ENCODE data around the gene LRRC74A.

Gene LRRC74A

DNA sequence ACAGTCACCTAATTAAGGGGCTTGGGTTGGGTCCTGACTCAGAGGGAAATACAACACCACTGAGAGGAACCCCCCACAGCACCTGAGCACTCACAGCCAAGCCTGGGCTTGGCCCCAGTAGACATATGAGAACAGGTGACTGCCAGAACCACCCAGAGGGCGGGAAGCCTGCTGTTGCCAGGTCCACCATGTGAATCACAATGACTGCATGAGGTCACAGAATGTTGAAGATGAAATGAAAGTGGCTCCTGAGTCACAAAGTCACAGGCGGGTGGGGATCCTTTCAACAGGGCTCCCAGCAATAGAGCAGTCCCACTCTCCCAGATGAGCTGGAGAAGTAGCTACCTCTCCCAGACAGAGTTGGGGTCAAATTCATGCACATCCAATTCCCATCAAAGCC lies at the start of gene LRRC74A:
Gene LRRC74A (plus strand): TSS at position 287 of the 400 bp plus-strand sequence. CDS start 290 bp downstream, outside the sequence.
- Histone ChIP-seq H3K27me3 (ENCODE audit: insufficient read depth, poor library complexity, severe bottlenecking) (no peaks in the 10 kb centered on the region), H3K27ac (ENCODE audit: poor library complexity, severe bottlenecking) (no peak within 1 kb of the TSS), H3K36me3 (ENCODE audit: low read depth) (no peaks in the 10 kb centered on the region), H3K9me3 (ENCODE audit: severe bottlenecking) (no peaks in the 10 kb centered on the region), H3K4me1 (ENCODE audit: insufficient read depth, poor library complexity, severe bottlenecking) (no peaks in the 10 kb centered on the region), H3K4me3 (ENCODE audit: severe bottlenecking) (no peak within 1 kb of the TSS)
- ATAC-seq (ENCODE audit: low read depth): no peak
- DNase-seq (ENCODE audit: low spot score): no peak
- TF ChIP-seq, protein P1, sequence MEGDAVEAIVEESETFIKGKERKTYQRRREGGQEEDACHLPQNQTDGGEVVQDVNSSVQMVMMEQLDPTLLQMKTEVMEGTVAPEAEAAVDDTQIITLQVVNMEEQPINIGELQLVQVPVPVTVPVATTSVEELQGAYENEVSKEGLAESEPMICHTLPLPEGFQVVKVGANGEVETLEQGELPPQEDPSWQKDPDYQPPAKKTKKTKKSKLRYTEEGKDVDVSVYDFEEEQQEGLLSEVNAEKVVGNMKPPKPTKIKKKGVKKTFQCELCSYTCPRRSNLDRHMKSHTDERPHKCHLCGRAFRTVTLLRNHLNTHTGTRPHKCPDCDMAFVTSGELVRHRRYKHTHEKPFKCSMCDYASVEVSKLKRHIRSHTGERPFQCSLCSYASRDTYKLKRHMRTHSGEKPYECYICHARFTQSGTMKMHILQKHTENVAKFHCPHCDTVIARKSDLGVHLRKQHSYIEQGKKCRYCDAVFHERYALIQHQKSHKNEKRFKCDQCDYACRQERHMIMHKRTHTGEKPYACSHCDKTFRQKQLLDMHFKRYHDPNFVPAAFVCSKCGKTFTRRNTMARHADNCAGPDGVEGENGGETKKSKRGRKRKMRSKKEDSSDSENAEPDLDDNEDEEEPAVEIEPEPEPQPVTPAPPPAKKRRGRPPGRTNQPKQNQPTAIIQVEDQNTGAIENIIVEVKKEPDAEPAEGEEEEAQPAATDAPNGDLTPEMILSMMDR (IDR thresholded peaks at IDR 0.05; ENCODE audit: poor library complexity, severe bottlenecking): no peak

DNA sequence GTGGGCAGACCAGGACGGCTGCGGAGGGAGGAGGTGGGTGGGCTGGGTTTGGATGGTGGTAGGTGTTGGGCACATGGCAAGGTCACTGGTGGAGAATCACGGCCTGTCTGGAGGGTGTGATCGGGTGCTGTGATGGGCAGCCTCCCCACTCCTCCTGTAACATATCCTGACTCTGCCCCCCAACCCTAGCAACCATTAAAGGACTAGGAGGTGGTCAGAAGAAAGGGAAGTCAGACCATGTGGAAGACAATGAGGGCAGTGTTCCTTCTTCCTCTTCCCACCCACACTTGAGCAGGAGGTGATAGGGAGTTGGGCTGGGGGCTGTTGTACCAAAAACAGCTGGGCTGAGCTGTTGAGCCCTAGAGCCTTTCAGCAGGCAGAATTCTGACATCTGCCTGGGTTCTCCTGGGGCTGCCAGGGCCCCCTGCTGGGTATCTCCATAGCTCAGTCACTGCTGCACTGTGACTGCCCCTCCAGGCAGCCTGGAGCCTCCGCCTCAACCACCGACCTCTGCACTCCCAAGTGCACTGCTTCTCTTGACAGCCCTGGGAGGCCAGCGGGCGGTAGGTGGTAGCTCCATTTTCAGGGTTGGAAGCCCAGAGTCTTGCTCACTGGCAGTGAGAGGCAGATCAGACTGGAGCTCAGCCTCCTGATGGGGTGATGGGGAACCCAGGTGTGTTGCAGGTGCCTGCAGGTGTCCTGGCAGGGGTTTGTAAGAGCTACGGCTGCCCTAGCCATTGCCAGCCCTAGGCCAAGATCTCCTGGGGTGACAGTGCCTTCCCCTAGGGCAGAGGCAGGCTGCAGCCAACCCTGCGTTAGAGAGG lies 49.6 kb upstream of the LRRC74A start:
- Histone ChIP-seq H3K9me3 (ENCODE audit: severe bottlenecking) (no peaks in the 10 kb centered on the region), H3K36me3 (ENCODE audit: low read depth) (no peaks in the 10 kb centered on the region), H3K27me3 (ENCODE audit: insufficient read depth, poor library complexity, severe bottlenecking) (no peaks in the 10 kb centered on the region), H3K27ac (ENCODE audit: poor library complexity, severe bottlenecking) (no peak overlapping the region), H3K4me1 (ENCODE audit: insufficient read depth, poor library complexity, severe bottlenecking) (peaks cover 12% of the 10 kb centered on the region), H3K4me3 (ENCODE audit: severe bottlenecking) (no peak overlapping the region)
- ATAC-seq (ENCODE audit: low read depth) (0 out of 3 replicates have a peak, but pooled peaks have one; percentile 14), DNase-seq (ENCODE audit: low spot score) (peak; percentile 60)
- TF ChIP-seq, protein P1 (IDR thresholded peaks at IDR 0.05; ENCODE audit: poor library complexity, severe bottlenecking): no peak

DNA sequence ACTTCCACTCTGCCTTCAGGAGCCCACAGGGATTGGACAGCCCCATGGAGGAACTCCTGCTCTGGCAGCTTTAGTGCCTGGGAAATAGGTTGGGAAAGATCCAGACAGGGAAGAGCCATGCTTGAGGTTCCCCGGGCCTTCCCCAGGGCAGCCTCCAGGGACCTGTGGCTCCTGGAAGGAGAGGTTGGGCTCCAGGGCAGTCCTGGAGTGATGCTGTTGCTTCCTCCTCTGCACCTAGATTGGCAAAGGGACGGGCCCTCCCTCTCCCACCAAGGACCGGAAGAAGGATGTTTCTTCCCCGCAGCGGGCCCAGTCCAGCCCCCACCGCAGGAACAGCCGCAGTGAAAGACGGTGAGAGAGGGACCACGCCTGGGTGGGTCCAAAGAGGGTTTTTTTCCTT lies 48.5 kb upstream of the LRRC74A start:
- no peak overlapping the region for H3K27ac ChIP-seq (ENCODE audit: poor library complexity, severe bottlenecking)
- H3K36me3 ChIP-seq (ENCODE audit: low read depth): no peaks in the 10 kb centered on the region; the same call in 1 of the 2 replicates
- H3K9me3 ChIP-seq (ENCODE audit: severe bottlenecking): no peaks in the 10 kb centered on the region
- DNase-seq (ENCODE audit: low spot score) (no peak), ATAC-seq (ENCODE audit: low read depth) (no peak)
- H3K27me3 ChIP-seq (ENCODE audit: insufficient read depth, poor library complexity, severe bottlenecking): no peaks in the 10 kb centered on the region
- TF ChIP-seq, protein P1 (IDR thresholded peaks at IDR 0.05; ENCODE audit: poor library complexity, severe bottlenecking): no peak
- H3K4me3 ChIP-seq (ENCODE audit: severe bottlenecking): no peak overlapping the region
- H3K4me1 ChIP-seq (ENCODE audit: insufficient read depth, poor library complexity, severe bottlenecking): peaks cover 13% of the 10 kb centered on the region

DNA sequence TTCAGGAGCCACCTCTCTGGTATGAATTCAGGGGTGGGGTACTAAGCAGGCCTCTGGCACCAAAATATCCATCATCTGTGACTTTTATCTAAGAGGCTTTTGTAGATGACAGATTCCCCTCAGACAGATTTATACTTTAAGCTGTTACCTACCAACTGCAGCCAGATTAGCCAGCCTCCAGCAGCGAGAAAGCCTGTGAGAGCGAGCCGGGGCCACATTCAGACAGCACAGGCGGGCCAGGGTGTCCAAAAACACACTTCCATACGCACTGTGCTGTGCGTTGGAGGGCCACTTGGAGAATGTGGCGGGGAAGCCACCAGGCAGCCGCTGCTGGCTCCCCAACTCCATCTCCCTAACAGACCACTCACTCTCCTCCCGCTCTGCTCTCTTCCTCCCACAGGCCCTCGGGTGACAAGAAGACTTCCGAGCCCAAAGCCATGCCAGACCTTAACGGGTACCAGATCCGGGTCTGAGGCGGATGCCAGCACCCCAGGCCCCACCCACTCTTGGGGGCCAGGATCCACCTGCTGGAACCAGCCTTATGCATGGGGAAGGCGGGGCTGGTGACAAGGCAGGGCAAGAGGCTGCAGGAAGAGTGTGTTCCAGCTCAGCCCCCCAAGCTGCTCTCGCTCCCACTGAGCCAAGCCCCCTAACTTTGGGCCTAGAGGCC lies 47.5 kb upstream of the LRRC74A start:
- ATAC-seq (ENCODE audit: low read depth): no peak
- no peaks in the 10 kb centered on the region; the same call in 1 of the 2 replicates for H3K36me3 ChIP-seq (ENCODE audit: low read depth)
- H3K27me3 ChIP-seq (ENCODE audit: insufficient read depth, poor library complexity, severe bottlenecking): no peaks in the 10 kb centered on the region
- H3K27ac ChIP-seq (ENCODE audit: poor library complexity, severe bottlenecking): no peak overlapping the region
- H3K4me3 ChIP-seq (ENCODE audit: severe bottlenecking): no peak overlapping the region
- DNase-seq (ENCODE audit: low spot score): no peak
- TF ChIP-seq, protein P1 (IDR thresholded peaks at IDR 0.05; ENCODE audit: poor library complexity, severe bottlenecking): no peak
- H3K4me1 ChIP-seq (ENCODE audit: insufficient read depth, poor library complexity, severe bottlenecking): peaks cover 8% of the 10 kb centered on the region
- H3K9me3 ChIP-seq (ENCODE audit: severe bottlenecking): no peaks in the 10 kb centered on the region

All from RWPE2 (cell line).